ENCODE data around the gene PPOX.

PPOX gene

DNA sequence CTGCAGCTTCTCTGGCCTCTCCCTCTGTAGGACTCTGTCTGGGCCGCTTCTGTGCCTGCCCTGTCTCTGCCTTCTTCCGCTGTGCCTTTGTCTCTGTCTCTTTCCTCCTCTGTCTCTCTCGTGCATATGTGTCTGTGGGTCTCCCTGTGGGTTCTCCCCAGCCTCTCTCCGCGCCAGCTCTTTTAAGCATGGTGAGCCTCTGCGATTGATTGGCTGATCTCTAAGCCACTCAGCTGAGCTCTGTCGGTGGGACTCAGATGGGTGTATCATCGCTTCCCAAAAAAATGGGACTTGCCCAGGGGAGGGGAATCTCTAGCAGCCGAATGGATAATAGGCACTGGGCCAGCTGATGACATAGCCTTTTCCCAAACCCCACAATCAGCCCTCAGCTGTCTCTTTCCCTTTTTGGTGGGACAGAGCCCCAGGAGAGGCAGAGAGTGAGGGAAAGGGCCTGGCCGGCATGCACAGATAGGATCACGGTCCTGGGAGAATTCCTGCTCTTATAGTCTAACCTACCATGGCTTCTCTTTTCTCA, 32.7 kb downstream of the PPOX start, which contains the start of gene ADAMTS4:
Gene ADAMTS4, minus strand, starts transcription at position 158 of the 535 bp plus-strand sequence. CDS start 427 bp downstream, outside the sequence.
- no peak for DNase-seq

GRCh38 chr1:161199506-161200139, 33.4 kb downstream of the PPOX start:
- no peak for DNase-seq

- no peak for DNase-seq
Measured at GRCh38 chr1:161200421-161200991, 34.3 kb downstream of the PPOX start.

GRCh38 chr1:161200992-161201835, 35.0 kb downstream of the PPOX start:
- no peak for DNase-seq

- DNase-seq = peak; percentile 95
Measured at GRCh38 chr1:161201836-161202712, 35.8 kb downstream of the PPOX start, which contains the start of gene NDUFS2. NDUFS2 (plus strand) TSS chr1:161202367; CDS start chr1:161202386, 19 bp downstream.

DNA sequence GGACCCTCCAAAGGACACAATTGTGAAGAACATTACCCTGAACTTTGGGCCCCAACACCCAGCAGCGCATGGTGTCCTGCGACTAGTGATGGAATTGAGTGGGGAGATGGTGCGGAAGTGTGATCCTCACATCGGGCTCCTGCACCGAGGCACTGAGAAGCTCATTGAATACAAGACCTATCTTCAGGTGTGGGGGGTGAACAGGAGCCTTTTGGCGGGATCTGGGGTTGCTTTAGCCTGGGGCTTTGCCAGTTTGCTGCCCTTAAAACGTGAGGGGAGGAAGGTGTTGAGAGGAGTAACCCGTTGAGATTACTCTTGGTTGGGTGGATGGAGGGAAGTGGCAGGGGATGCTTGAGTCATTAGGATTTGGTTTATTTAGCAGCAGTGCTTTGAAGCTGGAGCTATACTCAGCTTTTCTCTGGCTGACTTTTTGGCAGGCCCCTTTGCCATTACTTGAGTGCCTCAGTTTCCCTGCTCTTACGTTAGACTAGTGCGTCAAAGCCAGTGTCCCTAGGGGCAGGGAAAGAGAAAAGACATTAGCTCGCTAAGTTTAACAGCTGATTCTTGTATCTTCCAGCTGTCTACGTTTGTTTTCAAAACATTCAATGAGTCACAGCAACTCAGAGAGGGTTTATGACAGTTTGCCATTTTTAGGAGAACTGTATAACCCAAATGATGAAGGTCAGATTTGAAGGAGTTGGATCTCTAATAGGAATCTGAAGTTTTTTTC, 40.4 kb downstream of the PPOX start:
- no peak for DNase-seq

GRCh38 chr1:161207173-161207572, 40.9 kb downstream of the PPOX start:
- DNase-seq = no peak

DNA sequence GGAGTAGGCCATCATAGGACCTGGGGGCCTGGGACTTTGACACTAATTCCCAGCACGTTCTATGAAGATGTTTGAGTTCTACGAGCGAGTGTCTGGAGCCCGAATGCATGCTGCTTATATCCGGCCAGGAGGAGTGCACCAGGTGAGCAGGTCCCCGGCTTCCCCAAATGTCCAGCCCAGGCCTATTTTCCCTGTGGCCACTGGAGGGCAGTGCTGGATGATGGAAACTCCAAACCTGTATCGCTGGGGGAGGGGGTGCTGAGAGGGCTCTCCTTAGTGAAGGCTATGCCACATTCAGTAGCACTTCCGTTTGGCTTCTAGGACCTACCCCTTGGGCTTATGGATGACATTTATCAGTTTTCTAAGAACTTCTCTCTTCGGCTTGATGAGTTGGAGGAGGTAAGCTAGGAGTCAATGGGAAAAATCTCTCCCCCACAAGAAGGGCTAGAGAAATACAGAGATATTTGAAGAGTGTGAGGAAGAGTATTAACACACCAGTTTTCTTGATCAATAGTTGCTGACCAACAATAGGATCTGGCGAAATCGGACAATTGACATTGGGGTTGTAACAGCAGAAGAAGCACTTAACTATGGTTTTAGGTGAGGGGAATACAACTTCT, 43.7 kb downstream of the PPOX start:
- peak; percentile 70 for DNase-seq

GRCh38 chr1:161214369-161214768, 48.1 kb downstream of the PPOX start:
- DNase-seq = no peak

DNA sequence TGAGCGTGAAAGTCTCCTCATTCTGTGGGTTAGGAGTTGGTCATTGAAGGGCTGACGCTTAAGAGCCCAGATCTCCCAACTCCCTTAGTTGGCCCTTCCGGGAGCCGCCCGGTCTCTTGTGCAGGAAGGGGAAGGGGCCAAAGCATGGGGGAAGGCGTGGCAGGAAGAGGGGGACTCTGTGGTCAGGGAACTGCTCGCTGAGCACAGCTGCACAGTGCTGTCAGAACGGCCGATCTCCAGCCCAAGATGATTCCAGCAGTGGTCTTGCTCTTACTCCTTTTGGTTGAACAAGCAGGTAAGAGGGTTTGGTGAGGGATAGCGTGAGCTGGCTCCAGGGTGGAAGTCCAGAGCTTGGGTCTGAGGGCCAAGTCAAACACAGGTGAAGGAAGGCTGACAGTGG, 48.9 kb downstream of the PPOX start, which contains the start of gene FCER1G:
Gene FCER1G, plus strand, starts transcription at position 220 of the 400 bp plus-strand sequence. Its CDS starts 27 bp downstream, at position 247.
- DNase-seq = no peak

- DNase-seq = no peak
Measured at GRCh38 chr1:161216945-161217712, 50.9 kb downstream of the PPOX start.

GRCh38 chr1:161217831-161218230, 51.6 kb downstream of the PPOX start:
- no peak for DNase-seq

DNA sequence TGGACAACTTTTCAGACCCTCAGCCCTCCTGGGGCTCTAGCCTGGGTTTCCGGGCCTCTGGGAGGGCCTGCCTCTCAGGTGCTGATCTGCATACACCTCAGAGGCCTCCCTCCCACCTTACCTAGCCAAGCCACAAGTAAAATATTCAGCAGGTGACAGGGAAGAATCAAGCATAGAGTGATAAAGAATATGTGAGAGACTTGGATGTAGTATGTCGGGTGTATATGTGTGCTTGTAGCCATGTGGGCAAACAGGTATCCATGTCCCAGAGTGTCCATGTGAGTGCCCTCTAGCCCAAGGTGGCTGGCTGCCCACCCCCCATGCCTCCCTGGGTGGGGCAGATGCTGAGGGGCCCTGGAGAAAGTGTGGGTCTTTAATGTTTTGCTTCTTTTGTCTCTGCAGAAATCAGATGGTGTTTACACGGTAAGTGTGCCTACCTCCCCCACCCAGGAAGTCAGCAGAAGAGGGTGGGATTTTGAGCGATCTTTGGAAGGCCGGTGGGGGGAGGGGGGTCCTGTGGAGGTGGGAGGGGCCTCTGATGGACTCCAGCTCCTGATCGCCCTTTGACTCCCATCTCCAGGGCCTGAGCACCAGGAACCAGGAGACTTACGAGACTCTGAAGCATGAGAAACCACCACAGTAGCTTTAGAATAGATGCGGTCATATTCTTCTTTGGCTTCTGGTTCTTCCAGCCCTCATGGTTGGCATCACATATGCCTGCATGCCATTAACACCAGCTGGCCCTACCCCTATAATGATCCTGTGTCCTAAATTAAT, 52.3 kb downstream of the PPOX start:
- no peak for DNase-seq

DNA sequence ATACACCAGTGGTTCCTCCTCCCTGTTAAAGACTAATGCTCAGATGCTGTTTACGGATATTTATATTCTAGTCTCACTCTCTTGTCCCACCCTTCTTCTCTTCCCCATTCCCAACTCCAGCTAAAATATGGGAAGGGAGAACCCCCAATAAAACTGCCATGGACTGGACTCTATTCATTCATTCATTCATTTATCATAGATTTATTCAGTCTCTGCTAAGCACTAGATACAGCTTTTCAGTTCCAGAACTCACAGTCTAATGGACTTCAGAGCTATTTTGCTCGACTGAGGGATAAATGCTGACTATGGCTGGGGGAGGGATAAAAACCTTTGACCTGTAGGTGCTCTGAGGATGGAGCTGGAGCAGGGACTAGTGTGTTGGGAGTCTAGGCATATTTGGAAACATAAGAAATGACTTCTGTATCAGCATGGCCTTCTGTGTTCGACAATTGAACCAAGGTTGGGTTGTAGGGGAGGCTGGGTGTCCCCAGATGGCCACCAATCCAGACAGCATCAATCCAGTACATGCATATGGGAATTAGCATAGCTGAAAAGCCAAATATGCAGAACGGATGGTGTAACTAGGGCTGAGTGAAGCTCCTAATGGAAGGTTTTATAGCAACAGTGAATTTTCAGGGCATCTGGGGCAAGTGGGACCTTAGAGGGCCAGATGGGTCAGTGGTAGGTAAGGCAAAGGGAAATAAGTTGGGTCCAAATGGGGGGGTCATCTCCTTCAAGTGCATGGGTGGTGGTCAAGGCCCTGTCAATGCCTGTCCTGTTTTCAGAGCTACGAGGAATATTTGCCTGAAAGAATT, 53.1 kb downstream of the PPOX start:
- no peak for DNase-seq

DNA sequence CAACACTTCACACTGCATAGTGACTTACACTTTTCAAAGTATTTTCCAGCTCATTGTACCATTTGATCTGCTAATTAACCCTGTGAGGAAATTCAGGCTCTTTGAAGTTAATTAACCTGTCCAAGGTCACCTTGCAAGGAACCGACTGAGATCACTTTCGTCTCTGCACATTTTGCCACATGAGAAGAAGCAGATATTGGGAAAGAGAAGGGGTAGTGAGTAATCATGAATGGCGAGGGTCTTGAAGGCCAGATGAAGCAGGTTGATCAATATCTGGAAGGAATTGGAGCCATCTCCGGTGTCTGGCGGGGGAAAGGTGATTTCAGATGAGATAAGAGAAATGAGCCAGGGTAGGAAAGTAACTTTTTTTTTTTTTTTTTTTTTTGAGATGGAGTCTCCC, 53.8 kb downstream of the PPOX start:
- DNase-seq = no peak
